ENCODE results near the gene TKTL1. TPM values are rescaled to one million over a fixed set of nuclear protein-coding genes. Genes with fewer than 3 reads are reported as not detected.
A peak's percentile ranks its signal among the peaks of the same experiment; 100 is the strongest.

The TKTL1 gene
- total and polyA plus RNA-seq, 2 of the 4 experiments (the other 2 are of a cell fraction) = not detected

- Histone ChIP-seq H3K36me3 (ENCODE audit: control insufficient read depth, insufficient read depth, low read length) (peaks cover 90% of the 10 kb centered on the region), H3K27ac (ENCODE audit: insufficient read depth, low read length) (no peak overlapping the region), H2AFZ (replicated peaks; ENCODE audit: low read length, poor library complexity) (peak overlapping the region; percentile 72), H3K9me3 (ENCODE audit: control insufficient read depth, insufficient read depth, low read length) (no peaks in the 10 kb centered on the region), H3K79me1 (ENCODE audit: low read depth in 1 of 2, low read length in 2 of 2) (peaks cover 7 to 30% of the 10 kb centered on the region in 2 experiments; a peak in 1 of 4 replicates), H3K56ac (ENCODE audit: extremely low read depth, insufficient read depth, low read length) (no peak overlapping the region), H3K27me3 (ENCODE audit: control insufficient read depth, insufficient read depth, low read length) (no peaks in the 10 kb centered on the region), H3K18ac (ENCODE audit: low read depth, low read length) (no peak overlapping the region), H3K4me2 (ENCODE audit: low read depth, low read length) (no peak overlapping the region), H3K9me1 (ENCODE audit: insufficient read depth, low read length) (no peaks in the 10 kb centered on the region; the same call in 1 of the 2 replicates), H3K4ac (ENCODE audit: low read depth, low read length) (no peak overlapping the region), H2AK9ac (replicated peaks; ENCODE audit: low read depth, low read length, poor library complexity) (peak overlapping the region; percentile 82), H4K91ac (ENCODE audit: insufficient read depth, low read depth, low read length) (no peak overlapping the region), H3K9ac (ENCODE audit: low read depth, low read length) (no peak overlapping the region), H2BK5ac (ENCODE audit: low read depth, low read length, poor library complexity, severe bottlenecking) (no peak overlapping the region), H4K8ac (ENCODE audit: low read depth in 2 of 2, low read length in 2 of 2) (no peak overlapping the region), H3K14ac (replicated peaks; ENCODE audit: low read depth, low read length) (no peak overlapping the region), H4K20me1 (ENCODE audit: insufficient read depth, low read length) (peaks cover 99% of the 10 kb centered on the region), H4K5ac (ENCODE audit: low read depth, low read length) (no peak overlapping the region), H2BK20ac (ENCODE audit: low read depth, low read length) (no peak overlapping the region), H2BK120ac (ENCODE audit: low read depth, low read length) (no peak overlapping the region), H3K4me1 (ENCODE audit: control insufficient read depth, insufficient read depth, low read length) (no peaks in the 10 kb centered on the region), H3K4me3 (ENCODE audit: insufficient read depth, low read depth, low read length) (no peak overlapping the region), H2BK15ac (ENCODE audit: low read depth, low read length) (no peak overlapping the region), H2AK5ac (ENCODE audit: low read depth, low read length) (no peak overlapping the region), H3K23ac (ENCODE audit: low read depth, low read length) (no peak overlapping the region)
- no peak for TF ChIP-seq BHLHE40 (IDR thresholded peaks at IDR 0.05; ENCODE audit: low read depth, low read length)
- TF ChIP-seq NFE2L2 (IDR thresholded peaks at IDR 0.05; ENCODE audit: low read depth, low read length) = no peak
- TF ChIP-seq, protein P1, sequence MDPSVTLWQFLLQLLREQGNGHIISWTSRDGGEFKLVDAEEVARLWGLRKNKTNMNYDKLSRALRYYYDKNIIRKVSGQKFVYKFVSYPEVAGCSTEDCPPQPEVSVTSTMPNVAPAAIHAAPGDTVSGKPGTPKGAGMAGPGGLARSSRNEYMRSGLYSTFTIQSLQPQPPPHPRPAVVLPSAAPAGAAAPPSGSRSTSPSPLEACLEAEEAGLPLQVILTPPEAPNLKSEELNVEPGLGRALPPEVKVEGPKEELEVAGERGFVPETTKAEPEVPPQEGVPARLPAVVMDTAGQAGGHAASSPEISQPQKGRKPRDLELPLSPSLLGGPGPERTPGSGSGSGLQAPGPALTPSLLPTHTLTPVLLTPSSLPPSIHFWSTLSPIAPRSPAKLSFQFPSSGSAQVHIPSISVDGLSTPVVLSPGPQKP (IDR thresholded peaks at IDR 0.05; ENCODE audit: borderline replicate concordance, low read depth, low read length) = no peak
- TF ChIP-seq RFX5 (IDR thresholded peaks at IDR 0.05; ENCODE audit: low read depth, low read length) = no peak
- POLR2A ChIA-PET (ENCODE audit: unreplicated experiment) = no interaction called here
- intact Hi-C loops (cut with micrococcal nuclease) = no loop called here
- BruUV-seq (replicated peaks) = no TSS peak
- no peak for ATAC-seq (ENCODE audit: low read depth)
- dilution Hi-C loops (cut with HindIII; ENCODE audit: low sequenced_read_pairs, unreplicated experiment) = no loop called here
- WGBS, 2 experiments (ENCODE audit: extremely low coverage in 2 of 2, insufficient read length in 1 of 2) = 96% methylated on average over 18 of the region's 34 CpGs; no CpG with 5 or more reads in 1 of the 2 experiments
- DNase-seq = no peak
- CTCF ChIA-PET = no interaction called here
- in situ Hi-C loops (cut with MboI; ENCODE audit: low sequenced_read_pairs) = no loop called here
Measured at GRCh38 chrX:154360155-154360713, 64.6 kb downstream of the TKTL1 start.
